Sigmoid colon (tissue), 4 donors: ENCODE data around the gene ATOX1.

Source experiments
- CTCF ChIP-seq, 4 experiments: fragments of 450-650 bp in 3 of 4; fragments of 200-600 bp in 1 of 4; IDR thresholded peaks; one replicate each; pipeline ENCODE4 v1.5.1; 2016 to 2019; ENCODE audit warnings: antibody characterized with exemption in 4 of 4, mild to moderate bottlenecking in 3 of 4, moderate library complexity in 2 of 4
- EP300 ChIP-seq, 4 donors: sonication (generic); formaldehyde crosslinking; IDR thresholded peaks; one replicate each; pipeline ENCODE4 v1.6.1; 2017; ENCODE audit warnings: antibody characterized with exemption in 4 of 4
- POLR2A ChIP-seq, 2 donors: fragments of 450-650 bp; IDR thresholded peaks; one replicate each; pipeline ENCODE4 v1.6.1; 2016; ENCODE audit warnings: antibody characterized with exemption in 2 of 2, mild to moderate bottlenecking in 2 of 2, moderate library complexity in 2 of 2

DNA sequence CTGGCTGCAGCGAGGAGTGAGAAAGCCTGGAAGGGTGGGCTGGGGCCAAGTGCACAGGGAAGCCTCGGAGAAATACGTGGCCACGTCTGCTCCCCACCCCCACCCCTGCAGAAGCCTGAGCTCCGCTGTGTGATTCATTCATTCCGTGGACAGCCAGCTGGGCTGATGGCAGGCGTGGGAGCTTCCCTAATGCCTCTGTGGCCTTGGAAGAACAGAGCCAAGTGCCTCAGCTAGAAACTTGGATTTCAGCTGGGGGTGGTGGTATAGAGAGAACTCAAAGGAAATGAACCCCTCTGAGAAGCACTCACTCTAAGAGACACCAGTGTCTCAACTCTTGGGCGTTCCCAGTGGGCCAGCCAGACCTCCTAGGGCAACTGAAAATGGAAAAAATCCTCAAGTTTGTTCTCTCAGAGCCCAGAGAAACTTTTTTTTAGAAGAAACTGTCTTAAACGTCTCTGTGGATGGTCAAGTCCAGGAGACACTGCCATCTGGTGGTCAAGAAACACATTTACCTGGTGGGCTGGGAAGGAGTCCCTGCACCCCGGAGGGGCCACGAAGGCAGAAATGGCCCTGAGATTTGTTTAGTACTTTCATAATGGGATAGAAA lies 18.0 kb downstream of the ATOX1 start:
- no peak for TF ChIP-seq POLR2A (IDR thresholded peaks at IDR 0.05)
- peak; percentile 79 to 90 (median 87) for TF ChIP-seq CTCF (IDR thresholded peaks at IDR 0.05)
- TF ChIP-seq EP300 (IDR thresholded peaks at IDR 0.05), result no peak
